Esophagus squamous epithelium (tissue), 4 donors: ENCODE measurements around the gene DAB2IP.

Experiments used
- POLR2A ChIP-seq, 4 donors: fragments of 450-650 bp; IDR thresholded peaks; one replicate each; pipeline ENCODE4 v1.6.1; 2017; ENCODE audit warnings: antibody characterized with exemption in 4 of 4, mild to moderate bottlenecking in 4 of 4, moderate library complexity in 3 of 4
- TF ChIP-seq, protein P1 (sequence below), 6 experiments: fragments of 450-650 bp in 4 of 6; fragments of 200-600 bp in 2 of 6; sonication (generic) in 2 of 6; IDR thresholded peaks; one replicate each; pipeline ENCODE4 v1.5.1; 2016 to 2019; ENCODE audit warnings: antibody characterized with exemption in 6 of 6, mild to moderate bottlenecking in 4 of 6, moderate library complexity in 4 of 6

DNA sequence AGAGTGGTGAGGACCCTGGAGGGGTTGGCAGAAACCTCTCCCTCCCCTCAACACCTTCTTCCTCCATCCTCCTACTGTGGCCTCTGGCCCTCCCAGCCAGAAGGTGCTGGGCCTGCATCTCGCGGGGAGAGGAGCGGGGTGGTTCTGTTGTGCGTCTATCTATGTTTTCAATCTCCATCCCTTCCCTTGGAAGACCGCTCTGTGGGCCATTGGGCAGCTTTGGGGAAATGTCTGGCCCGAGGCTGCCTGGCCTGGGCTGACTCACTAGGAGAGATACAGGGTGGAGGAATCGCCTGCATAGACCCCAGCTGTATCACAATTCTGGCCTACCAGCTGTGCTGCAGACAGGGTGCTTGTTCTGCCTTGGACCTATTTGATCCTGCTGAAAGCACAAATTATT is 48.4 kb upstream of the DAB2IP start:
- TF ChIP-seq, protein P1, sequence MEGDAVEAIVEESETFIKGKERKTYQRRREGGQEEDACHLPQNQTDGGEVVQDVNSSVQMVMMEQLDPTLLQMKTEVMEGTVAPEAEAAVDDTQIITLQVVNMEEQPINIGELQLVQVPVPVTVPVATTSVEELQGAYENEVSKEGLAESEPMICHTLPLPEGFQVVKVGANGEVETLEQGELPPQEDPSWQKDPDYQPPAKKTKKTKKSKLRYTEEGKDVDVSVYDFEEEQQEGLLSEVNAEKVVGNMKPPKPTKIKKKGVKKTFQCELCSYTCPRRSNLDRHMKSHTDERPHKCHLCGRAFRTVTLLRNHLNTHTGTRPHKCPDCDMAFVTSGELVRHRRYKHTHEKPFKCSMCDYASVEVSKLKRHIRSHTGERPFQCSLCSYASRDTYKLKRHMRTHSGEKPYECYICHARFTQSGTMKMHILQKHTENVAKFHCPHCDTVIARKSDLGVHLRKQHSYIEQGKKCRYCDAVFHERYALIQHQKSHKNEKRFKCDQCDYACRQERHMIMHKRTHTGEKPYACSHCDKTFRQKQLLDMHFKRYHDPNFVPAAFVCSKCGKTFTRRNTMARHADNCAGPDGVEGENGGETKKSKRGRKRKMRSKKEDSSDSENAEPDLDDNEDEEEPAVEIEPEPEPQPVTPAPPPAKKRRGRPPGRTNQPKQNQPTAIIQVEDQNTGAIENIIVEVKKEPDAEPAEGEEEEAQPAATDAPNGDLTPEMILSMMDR (IDR thresholded peaks at IDR 0.05), result no peak
- TF ChIP-seq POLR2A (IDR thresholded peaks at IDR 0.05), result no peak
